Measurements from ENCODE around the gene NSRP1.

DNA sequence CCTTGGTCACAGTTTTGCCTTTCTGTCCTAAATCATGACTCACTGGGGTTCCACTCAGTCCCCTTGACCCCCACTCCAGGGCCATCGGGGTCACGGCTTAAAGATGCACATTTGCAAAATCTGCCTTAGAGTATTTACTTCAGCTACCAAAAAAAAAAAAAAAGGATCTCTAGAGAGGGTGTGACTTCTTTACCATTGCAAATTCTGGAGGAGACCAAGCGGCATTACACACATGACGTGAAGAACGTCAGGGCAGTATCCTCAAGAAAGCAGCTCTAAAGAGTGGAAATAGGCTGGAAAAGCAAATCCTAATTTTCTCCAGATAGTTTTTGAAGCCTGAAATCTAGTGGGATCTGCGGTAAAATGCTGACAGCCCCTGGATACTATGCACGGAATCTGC, 93.3 kb downstream of the NSRP1 start:
- TF ChIP-seq, protein P1, sequence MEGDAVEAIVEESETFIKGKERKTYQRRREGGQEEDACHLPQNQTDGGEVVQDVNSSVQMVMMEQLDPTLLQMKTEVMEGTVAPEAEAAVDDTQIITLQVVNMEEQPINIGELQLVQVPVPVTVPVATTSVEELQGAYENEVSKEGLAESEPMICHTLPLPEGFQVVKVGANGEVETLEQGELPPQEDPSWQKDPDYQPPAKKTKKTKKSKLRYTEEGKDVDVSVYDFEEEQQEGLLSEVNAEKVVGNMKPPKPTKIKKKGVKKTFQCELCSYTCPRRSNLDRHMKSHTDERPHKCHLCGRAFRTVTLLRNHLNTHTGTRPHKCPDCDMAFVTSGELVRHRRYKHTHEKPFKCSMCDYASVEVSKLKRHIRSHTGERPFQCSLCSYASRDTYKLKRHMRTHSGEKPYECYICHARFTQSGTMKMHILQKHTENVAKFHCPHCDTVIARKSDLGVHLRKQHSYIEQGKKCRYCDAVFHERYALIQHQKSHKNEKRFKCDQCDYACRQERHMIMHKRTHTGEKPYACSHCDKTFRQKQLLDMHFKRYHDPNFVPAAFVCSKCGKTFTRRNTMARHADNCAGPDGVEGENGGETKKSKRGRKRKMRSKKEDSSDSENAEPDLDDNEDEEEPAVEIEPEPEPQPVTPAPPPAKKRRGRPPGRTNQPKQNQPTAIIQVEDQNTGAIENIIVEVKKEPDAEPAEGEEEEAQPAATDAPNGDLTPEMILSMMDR (IDR thresholded peaks at IDR 0.05) = no peak
- TF ChIP-seq POLR2AphosphoS5 (IDR thresholded peaks at IDR 0.05) = no peak
- no peak for TF ChIP-seq POLR2A (IDR thresholded peaks at IDR 0.05)
